NCI-H1694 (cell line): ENCODE data around the gene CLDN17.

Experiments
- DNase-seq: peaks from one replicate; lab custom pipeline; 2025; lab: John Stamatoyannopoulos, UW

CLDN17 gene

GRCh38 chr21:30117631-30118030 is 49.0 kb downstream of the CLDN17 start:
- no peak for DNase-seq

- no peak for DNase-seq
Observed at GRCh38 chr21:30116479-30116878, 50.1 kb downstream of the CLDN17 start.
